Gastrocnemius medialis (tissue), 4 donors: ENCODE measurements around the gene PIEZO1.

Experiments
- POLR2A ChIP-seq, 2 donors: fragments of 450-650 bp; IDR thresholded peaks; one replicate each; pipeline ENCODE4 v1.6.1; 2017; ENCODE audit warnings: antibody characterized with exemption in 2 of 2, mild to moderate bottlenecking in 2 of 2, moderate library complexity in 2 of 2
- TF ChIP-seq, protein P1 (sequence below), 5 experiments: fragments of 450-650 bp in 3 of 5; fragments of 200-600 bp in 2 of 5; sonication (generic) in 2 of 5; IDR thresholded peaks in 4 of 5; conservative IDR thresholded peaks in 1 of 5; 1 replicate in 4 of 5; 2 replicates in 1 of 5; pipeline ENCODE4 v1.5.1; 2016 to 2019; ENCODE audit warnings: antibody characterized with exemption in 5 of 5, mild to moderate bottlenecking in 3 of 5, moderate library complexity in 3 of 5

GRCh38 chr16:88719933-88720296 is 65.1 kb downstream of the PIEZO1 start:
- TF ChIP-seq, protein P1, sequence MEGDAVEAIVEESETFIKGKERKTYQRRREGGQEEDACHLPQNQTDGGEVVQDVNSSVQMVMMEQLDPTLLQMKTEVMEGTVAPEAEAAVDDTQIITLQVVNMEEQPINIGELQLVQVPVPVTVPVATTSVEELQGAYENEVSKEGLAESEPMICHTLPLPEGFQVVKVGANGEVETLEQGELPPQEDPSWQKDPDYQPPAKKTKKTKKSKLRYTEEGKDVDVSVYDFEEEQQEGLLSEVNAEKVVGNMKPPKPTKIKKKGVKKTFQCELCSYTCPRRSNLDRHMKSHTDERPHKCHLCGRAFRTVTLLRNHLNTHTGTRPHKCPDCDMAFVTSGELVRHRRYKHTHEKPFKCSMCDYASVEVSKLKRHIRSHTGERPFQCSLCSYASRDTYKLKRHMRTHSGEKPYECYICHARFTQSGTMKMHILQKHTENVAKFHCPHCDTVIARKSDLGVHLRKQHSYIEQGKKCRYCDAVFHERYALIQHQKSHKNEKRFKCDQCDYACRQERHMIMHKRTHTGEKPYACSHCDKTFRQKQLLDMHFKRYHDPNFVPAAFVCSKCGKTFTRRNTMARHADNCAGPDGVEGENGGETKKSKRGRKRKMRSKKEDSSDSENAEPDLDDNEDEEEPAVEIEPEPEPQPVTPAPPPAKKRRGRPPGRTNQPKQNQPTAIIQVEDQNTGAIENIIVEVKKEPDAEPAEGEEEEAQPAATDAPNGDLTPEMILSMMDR (IDR thresholded peaks at IDR 0.05 in 4 of 5, conservative IDR thresholded peaks at IDR 0.05 in 1 of 5) = no peak
- TF ChIP-seq POLR2A (IDR thresholded peaks at IDR 0.05) = no peak
